ENCODE data around the gene KCNH2. TPM values are rescaled to one million over a fixed set of nuclear protein-coding genes. Genes with fewer than 3 reads are reported as not detected.

Gene KCNH2
- total RNA-seq, 1 donor from 2014 or later, result 12.4 TPM

GRCh38 chr7:150958597-150958996, 19.5 kb downstream of the KCNH2 start:
- no peak for TF ChIP-seq CTCF (conservative IDR thresholded peaks at IDR 0.05)
- H3K9me3 Mint-ChIP-seq, result no peaks in the 10 kb centered on the region
- H3K27me3 Mint-ChIP-seq (ENCODE audit: low read depth), result no peaks in the 10 kb centered on the region
- no peak overlapping the region for H3K4me3 Mint-ChIP-seq
- peaks cover 31% of the 10 kb centered on the region for H3K4me1 Mint-ChIP-seq
- H3K36me3 Mint-ChIP-seq (ENCODE audit: low read depth), result no peaks in the 10 kb centered on the region
- H3K27ac Mint-ChIP-seq (ENCODE audit: unreplicated experiment), result peak overlapping the region; percentile 50
- no peak for DNase-seq (ENCODE audit: low read depth, low spot score)

- H3K4me3 Mint-ChIP-seq, result no peak overlapping the region
- no peak for TF ChIP-seq CTCF (conservative IDR thresholded peaks at IDR 0.05)
- no peak for DNase-seq (ENCODE audit: low read depth, low spot score)
- no peaks in the 10 kb centered on the region for H3K27me3 Mint-ChIP-seq (ENCODE audit: low read depth)
- H3K9me3 Mint-ChIP-seq, result no peaks in the 10 kb centered on the region
- peaks cover 30% of the 10 kb centered on the region for H3K4me1 Mint-ChIP-seq
- H3K27ac Mint-ChIP-seq (ENCODE audit: unreplicated experiment), result no peak overlapping the region
- no peaks in the 10 kb centered on the region for H3K36me3 Mint-ChIP-seq (ENCODE audit: low read depth)
These were observed 20.0 kb downstream of the KCNH2 start for GRCh38 chr7:150958062-150958552.

GRCh38 chr7:150957133-150958020, 20.7 kb downstream of the KCNH2 start:
- no peak for DNase-seq (ENCODE audit: low read depth, low spot score)
- Mint-ChIP-seq H3K27ac (ENCODE audit: unreplicated experiment) (no peak overlapping the region), H3K36me3 (ENCODE audit: low read depth) (no peaks in the 10 kb centered on the region), H3K27me3 (ENCODE audit: low read depth) (no peaks in the 10 kb centered on the region), H3K9me3 (no peaks in the 10 kb centered on the region), H3K4me1 (peaks cover 22% of the 10 kb centered on the region), H3K4me3 (peak overlapping the region; percentile 31)
- TF ChIP-seq CTCF (conservative IDR thresholded peaks at IDR 0.05), result no peak

- no peak for TF ChIP-seq CTCF (conservative IDR thresholded peaks at IDR 0.05)
- Mint-ChIP-seq H3K9me3 (no peaks in the 10 kb centered on the region), H3K27me3 (ENCODE audit: low read depth) (no peaks in the 10 kb centered on the region), H3K4me1 (peaks cover 14% of the 10 kb centered on the region), H3K4me3 (no peak overlapping the region), H3K36me3 (ENCODE audit: low read depth) (no peaks in the 10 kb centered on the region), H3K27ac (ENCODE audit: unreplicated experiment) (no peak overlapping the region)
- DNase-seq (ENCODE audit: low read depth, low spot score), result no peak
These were observed 21.6 kb downstream of the KCNH2 start for GRCh38 chr7:150956395-150957132.

GRCh38 chr7:150955519-150956394, 22.4 kb downstream of the KCNH2 start:
- DNase-seq (ENCODE audit: low read depth, low spot score), result no peak
- H3K27ac Mint-ChIP-seq (ENCODE audit: unreplicated experiment), result peak overlapping the region; percentile 89
- no peaks in the 10 kb centered on the region for H3K27me3 Mint-ChIP-seq (ENCODE audit: low read depth)
- no peak for TF ChIP-seq CTCF (conservative IDR thresholded peaks at IDR 0.05)
- no peaks in the 10 kb centered on the region for H3K36me3 Mint-ChIP-seq (ENCODE audit: low read depth)
- H3K4me3 Mint-ChIP-seq, result no peak overlapping the region
- H3K4me1 Mint-ChIP-seq, result peaks cover 13% of the 10 kb centered on the region
- no peaks in the 10 kb centered on the region for H3K9me3 Mint-ChIP-seq

Measured in neural crest cell (in vitro differentiated cells).